GM10266 (cell line): ENCODE results near the gene PRKCZ.

Experiments
- DNase-seq: peaks from one replicate; pipeline ENCODE4 v3.0.0; 2012; ENCODE audit errors: extremely low spot score
- TF ChIP-seq, protein P1 (sequence below): IDR thresholded peaks from 2 replicates; pipeline ENCODE4 v1.5.1; 2012; ENCODE audit warnings: mild to moderate bottlenecking, low read depth; ENCODE audit not compliant: control insufficient read depth, insufficient read depth; ENCODE audit errors: missing control alignments

PRKCZ gene

DNA sequence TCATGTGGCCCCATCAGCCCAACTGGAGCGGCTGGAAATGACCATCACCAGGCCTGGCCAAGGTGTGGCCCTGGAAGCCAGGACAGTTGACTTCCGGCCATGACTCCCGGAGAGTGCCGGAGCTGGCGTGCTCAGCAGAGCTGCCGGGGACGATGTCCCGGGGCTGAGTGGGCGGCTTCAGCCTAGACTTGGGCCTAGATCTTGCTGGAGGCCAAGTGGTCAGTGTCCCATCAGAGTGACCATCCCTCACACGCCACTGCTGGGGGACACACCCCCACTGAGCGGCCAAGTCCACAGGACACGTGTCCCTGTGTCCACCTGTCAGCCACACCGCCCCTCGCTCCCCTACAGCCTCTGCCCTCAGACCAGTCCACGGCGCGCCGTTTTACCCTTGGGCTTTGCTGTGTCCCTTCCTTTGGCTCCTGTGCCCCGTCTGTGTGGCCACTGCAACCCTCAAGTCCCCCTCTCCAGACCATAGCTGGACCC is 140.3 kb downstream of the PRKCZ start:
- DNase-seq = no peak
- TF ChIP-seq, protein P1, sequence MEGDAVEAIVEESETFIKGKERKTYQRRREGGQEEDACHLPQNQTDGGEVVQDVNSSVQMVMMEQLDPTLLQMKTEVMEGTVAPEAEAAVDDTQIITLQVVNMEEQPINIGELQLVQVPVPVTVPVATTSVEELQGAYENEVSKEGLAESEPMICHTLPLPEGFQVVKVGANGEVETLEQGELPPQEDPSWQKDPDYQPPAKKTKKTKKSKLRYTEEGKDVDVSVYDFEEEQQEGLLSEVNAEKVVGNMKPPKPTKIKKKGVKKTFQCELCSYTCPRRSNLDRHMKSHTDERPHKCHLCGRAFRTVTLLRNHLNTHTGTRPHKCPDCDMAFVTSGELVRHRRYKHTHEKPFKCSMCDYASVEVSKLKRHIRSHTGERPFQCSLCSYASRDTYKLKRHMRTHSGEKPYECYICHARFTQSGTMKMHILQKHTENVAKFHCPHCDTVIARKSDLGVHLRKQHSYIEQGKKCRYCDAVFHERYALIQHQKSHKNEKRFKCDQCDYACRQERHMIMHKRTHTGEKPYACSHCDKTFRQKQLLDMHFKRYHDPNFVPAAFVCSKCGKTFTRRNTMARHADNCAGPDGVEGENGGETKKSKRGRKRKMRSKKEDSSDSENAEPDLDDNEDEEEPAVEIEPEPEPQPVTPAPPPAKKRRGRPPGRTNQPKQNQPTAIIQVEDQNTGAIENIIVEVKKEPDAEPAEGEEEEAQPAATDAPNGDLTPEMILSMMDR = no peak

DNA sequence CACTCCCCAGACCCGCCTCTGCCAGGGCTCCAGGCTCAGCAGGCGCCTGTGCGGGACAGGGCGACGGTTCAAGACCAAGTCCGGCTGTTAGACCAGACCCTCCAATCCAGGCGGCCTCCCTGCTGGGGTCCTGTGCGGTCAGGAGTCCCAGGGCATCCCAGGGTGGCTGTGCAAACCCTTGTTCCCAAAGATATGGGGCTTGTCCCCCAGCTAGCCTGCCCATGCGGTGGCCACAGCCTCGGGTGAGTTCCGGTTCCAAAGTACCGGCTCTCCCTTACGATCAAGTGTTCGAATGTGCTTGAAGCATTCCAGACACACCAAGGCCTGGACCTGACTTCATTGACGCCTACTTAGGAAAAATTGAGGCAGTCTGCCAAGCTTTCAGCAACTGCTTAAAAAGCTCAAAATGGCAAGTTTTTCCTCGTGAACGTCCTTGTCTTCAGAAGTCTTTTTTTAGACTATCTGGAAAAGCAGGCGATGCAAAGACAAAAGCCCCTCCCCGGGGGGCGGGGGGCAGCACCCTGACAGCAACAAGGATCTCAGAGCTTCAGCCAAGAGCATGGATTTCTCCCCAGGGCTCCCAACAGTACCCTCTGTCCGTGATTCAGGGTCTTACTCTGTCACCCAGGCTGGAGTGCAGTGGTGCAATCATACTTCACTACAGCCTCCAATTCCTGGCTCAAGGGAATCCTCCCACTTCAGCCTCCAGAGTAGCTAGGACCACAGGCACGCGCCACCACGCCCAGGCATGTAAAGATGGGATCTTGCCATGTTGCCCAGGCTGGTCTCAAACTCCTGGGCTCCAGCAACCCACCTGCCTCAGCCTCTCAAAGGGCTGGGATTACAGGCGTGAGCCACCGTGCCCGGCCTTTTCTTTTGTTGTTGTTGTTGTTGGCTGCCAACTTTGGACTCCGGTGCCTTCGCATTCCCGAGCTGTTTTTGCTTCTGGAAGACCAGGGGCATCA is 142.1 kb downstream of the PRKCZ start:
- TF ChIP-seq, protein P1 = no peak
- no peak for DNase-seq

DNA sequence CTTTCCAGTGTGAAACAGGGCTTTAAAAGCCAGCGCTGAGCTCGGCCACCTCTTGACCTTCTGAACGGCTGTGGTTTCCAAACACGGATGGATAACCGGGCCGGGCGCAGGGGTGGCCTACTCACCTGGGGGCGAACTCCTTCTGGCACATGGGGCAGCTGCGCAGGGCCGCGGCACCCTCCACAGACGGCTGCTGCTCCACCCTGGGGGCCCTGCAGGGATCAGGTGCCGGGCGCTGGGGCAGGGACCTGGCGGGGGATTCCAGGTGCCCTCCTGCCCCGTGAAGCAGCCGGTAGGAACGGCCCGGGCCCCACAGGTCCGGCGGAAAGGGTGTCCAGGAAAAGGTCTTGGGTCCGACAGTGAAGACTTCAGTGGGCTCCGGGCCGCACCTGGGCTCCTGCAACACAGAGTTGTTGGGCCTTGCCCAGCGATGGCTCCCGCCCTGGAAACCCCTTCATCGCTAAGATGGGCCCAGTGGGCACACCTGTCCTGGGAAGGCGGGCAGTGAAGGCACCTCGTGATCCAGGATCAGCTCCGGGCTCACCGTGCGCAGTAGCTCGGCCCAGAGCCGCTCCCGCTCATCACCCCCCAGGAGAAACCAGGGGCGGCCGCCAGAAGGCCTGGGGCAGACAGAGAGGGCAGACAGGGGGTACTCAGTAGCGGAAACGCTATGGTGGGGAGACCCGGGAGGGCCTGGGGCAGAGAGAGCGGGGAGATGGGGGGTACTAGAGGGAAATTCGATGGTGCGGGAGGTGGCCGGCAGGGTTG is 143.5 kb downstream of the PRKCZ start:
- TF ChIP-seq, protein P1 = no peak
- DNase-seq = no peak

DNA sequence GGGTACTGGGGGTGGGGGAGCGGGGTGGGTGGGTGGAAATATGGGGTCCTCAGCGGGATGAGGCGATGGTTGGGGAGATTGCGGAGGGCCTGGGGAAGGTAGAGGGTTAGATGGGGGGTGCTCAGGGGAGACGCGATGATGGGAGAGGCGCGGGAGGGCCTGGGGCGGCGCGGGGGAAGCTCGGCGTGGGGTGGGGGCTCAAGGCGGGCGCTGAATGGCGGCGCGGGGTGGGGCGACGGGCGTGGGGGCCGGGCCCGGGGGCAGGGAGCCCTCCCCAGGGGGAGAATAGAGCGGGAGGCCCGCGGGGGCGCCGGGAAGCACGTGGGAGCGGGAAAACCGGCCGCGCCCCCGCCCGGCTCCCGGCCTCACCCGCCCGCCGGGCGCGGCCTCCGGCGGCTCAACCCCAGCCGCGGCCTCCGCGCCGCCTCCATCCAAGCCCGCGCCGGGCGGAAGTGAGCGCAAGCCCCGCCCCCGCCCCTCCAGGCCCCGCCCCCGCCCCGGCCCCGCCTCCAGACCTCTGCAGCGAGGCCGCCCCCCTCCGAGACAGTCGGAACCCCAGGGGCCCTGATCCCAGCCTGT is 144.2 kb downstream of the PRKCZ start, which contains the start of gene FAAP20:
Gene FAAP20 (minus strand): TSS at position 454 of the 579 bp plus-strand sequence. CDS start 23 bp downstream, at position 431.
- DNase-seq = peak; percentile 92

DNA sequence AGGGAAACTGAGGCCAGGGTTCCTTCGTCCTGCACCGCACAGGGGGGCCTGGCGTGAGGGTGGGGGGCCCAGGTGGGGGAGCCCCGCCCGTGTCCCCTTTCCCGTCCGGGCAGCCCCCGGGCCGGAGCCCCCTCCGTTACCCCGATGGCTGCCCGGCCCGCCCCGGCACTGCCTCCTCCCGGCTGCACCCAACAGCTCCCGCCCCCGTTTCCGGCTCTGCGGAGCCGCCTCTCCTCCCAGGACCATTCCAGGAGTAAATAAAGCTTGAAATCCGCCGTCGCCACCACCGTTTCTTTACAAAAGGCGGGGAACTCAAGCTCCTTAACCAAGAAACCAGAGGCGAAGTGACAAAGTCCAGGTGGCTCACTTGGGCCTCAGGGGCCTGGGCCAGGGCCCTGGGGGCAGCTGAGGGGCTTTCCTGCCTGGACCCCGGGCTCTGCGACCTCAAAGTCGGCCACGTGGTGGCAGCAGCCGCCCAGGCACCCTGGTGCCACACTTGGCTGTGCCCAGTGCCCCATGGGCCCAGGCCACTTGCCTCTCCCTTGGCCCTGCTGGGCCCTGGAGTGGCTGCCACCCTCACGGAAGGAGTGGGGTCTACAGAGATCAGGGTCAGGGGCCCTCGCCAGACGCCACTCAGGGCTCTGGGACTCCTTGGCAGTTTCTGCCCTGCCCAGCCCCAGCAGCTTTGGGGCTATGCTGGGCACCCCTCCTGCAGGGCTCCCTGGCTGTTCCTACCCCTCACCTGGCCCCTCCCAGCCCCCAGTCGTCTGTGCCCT is 144.9 kb downstream of the PRKCZ start:
- TF ChIP-seq, protein P1 = peak; percentile 85
- peak; percentile 92 for DNase-seq

More for the DNA sequence above, 144.2 kb downstream of the PRKCZ start, which contains the start of gene FAAP20:
- TF ChIP-seq, protein P1 = no peak

DNA sequence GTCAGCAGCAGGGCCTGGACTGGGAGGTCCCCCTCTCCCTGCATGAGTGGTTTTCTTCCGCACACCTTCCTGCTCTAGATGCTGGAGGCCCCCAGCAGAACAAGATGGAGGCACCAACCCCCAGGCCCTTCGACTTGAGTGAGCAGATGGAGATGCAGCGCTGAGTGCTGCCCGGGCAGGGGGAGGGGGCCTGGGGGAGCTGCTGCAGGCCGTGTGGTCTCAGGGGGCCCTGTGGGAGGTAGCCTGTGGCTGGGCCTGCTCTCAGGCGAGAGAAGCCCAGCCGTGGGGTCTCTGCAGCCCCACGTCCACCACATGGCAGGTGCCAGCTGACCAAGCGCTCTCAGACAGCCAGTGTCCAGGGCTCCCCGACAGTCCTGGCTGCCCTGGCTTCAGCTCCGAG is 145.6 kb downstream of the PRKCZ start:
- TF ChIP-seq, protein P1 = no peak
- no peak for DNase-seq
